Gastrocnemius medialis (tissue), 4 donors: Measurements from ENCODE around the gene DCHS2. TPM values are rescaled to one million over a fixed set of nuclear protein-coding genes. Genes with fewer than 3 reads are reported as not detected.

Experiments
- ATAC-seq, 2 donors: fragments of 150-250 bp; one replicate each; pipeline ENCODE4 v1.9.1; 2016
- DNase-seq, 2 donors: peaks; one replicate each; pipeline ENCODE4 v3.0.0-alpha.2; 2019
- H3K27ac ChIP-seq, 4 donors: fragments of 200-600 bp; sonication (generic); 1 replicate in 1 of 4; 2 replicates in 3 of 4; pipeline ENCODE4 v1.5.1; 2016 to 2018; ENCODE audit warnings: mild to moderate bottlenecking in 2 of 4, moderate library complexity in 1 of 4
- H3K27me3 ChIP-seq, 3 donors: fragments of 200-600 bp; sonication (generic) in 2 of 3; 1 replicate in 1 of 3; 2 replicates in 2 of 3; pipeline versions ENCODE4 v1.5.1 to v1.6.0; 2016 to 2019; ENCODE audit warnings: mild to moderate bottlenecking in 1 of 3, moderate library complexity in 1 of 3
- H3K36me3 ChIP-seq, 2 donors: fragments of 200-600 bp; sonication (generic) in 1 of 2; one replicate each; pipeline ENCODE4 v1.5.1; 2017 to 2018
- H3K4me1 ChIP-seq, 2 donors: fragments of 200-600 bp; sonication (generic) in 1 of 2; one replicate each; pipeline ENCODE4 v1.5.1; 2016 to 2017; ENCODE audit warnings: mild to moderate bottlenecking in 2 of 2
- H3K4me3 ChIP-seq, 4 donors: fragments of 200-600 bp; sonication (generic) in 3 of 4; 1 replicate in 1 of 4; 2 replicates in 3 of 4; pipeline ENCODE4 v1.5.1; 2016 to 2019; ENCODE audit warnings: mild to moderate bottlenecking in 2 of 4
- H3K9me3 ChIP-seq, 3 donors: fragments of 200-600 bp; sonication (generic) in 2 of 3; 1 replicate in 1 of 3; 2 replicates in 2 of 3; pipeline ENCODE4 v1.5.1; 2016 to 2019
- POLR2A ChIP-seq, 2 donors: fragments of 450-650 bp; IDR thresholded peaks; one replicate each; pipeline ENCODE4 v1.6.1; 2017; ENCODE audit warnings: antibody characterized with exemption in 2 of 2, mild to moderate bottlenecking in 2 of 2, moderate library complexity in 2 of 2
- in situ Hi-C, 4 donors: fragments of 200-750 bp; cut with MboI; loops; one replicate each; pipeline versions ENCODE4 v1.15.0 to v1.8.0; 2017; ENCODE audit warnings: low sequenced_read_pairs in 4 of 4
- intact Hi-C: fragments of 100-400 bp; cut with DNase I; formaldehyde crosslinking; loops from one replicate; pipeline ENCODE4 v1.15.1; 2023; ENCODE audit warnings: low total_unique reads
- total RNA-seq, 4 donors: library from RNA; depleted of rRNA; stranded (reverse); fragments of >200 nt; gene quantifications; one replicate each; pipeline versions ENCODE4 v1.1.0 to v1.2.3, GENCODE V29; 2016
- TF ChIP-seq, protein P1 (sequence below), 5 experiments: fragments of 450-650 bp in 3 of 5; fragments of 200-600 bp in 2 of 5; sonication (generic) in 2 of 5; IDR thresholded peaks in 4 of 5; conservative IDR thresholded peaks in 1 of 5; 1 replicate in 4 of 5; 2 replicates in 1 of 5; pipeline ENCODE4 v1.5.1; 2016 to 2019; ENCODE audit warnings: antibody characterized with exemption in 5 of 5, mild to moderate bottlenecking in 3 of 5, moderate library complexity in 3 of 5

Gene DCHS2
- total RNA-seq, 4 donors from 2014 or later, result under 0.01 to 0.18 (median 0.04) TPM

DNA sequence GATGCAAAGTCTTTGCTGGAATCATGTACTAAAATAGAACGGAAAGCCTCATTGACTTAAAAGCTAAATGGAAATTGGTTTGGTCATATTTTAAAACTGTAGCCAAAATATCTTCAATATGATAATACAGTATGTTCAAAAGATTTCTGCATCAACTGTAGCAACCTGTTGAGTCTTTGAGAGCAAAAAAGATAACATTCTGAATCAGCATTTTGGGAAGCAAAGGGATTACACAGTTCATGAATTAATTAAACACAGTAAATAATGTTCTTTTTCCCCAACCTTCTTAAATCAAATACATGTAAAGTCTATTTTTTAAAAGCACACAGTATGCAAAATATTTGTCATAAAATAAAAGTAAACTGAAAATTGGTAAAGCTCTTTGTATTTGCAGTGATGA is 50.5 kb downstream of the DCHS2 start:
- TF ChIP-seq, protein P1, sequence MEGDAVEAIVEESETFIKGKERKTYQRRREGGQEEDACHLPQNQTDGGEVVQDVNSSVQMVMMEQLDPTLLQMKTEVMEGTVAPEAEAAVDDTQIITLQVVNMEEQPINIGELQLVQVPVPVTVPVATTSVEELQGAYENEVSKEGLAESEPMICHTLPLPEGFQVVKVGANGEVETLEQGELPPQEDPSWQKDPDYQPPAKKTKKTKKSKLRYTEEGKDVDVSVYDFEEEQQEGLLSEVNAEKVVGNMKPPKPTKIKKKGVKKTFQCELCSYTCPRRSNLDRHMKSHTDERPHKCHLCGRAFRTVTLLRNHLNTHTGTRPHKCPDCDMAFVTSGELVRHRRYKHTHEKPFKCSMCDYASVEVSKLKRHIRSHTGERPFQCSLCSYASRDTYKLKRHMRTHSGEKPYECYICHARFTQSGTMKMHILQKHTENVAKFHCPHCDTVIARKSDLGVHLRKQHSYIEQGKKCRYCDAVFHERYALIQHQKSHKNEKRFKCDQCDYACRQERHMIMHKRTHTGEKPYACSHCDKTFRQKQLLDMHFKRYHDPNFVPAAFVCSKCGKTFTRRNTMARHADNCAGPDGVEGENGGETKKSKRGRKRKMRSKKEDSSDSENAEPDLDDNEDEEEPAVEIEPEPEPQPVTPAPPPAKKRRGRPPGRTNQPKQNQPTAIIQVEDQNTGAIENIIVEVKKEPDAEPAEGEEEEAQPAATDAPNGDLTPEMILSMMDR (IDR thresholded peaks at IDR 0.05 in 4 of 5, conservative IDR thresholded peaks at IDR 0.05 in 1 of 5), result no peak
- TF ChIP-seq POLR2A (IDR thresholded peaks at IDR 0.05), result no peak
- in situ Hi-C loops, result no loop called here
- no peak for DNase-seq

DNA sequence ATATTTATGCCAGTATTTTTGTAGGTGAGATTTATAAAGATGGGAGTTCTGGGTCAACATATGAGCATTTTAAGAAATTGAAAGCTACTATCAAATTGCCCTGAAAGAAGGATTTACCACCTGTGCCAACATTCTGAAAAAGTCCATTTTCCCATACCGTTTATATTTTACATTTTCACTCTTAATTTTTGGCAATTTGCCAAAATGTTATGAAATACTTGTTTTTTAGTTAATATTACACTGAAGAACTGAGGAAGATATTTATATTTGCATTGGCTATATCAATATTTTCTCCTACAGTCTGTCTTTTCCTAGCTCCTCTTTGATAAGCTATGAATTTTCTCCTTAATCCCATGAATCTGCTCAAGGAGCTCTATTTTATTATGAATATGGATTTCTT is 52.4 kb downstream of the DCHS2 start:
- no peaks in the 10 kb centered on the region for H3K27me3 ChIP-seq
- no peak overlapping the region for H3K27ac ChIP-seq
- no peaks in the 10 kb centered on the region for H3K9me3 ChIP-seq
- no peak overlapping the region for H3K4me3 ChIP-seq
- H3K4me1 ChIP-seq, result no peaks in the 10 kb centered on the region
- TF ChIP-seq, protein P1 (IDR thresholded peaks at IDR 0.05 in 4 of 5, conservative IDR thresholded peaks at IDR 0.05 in 1 of 5), result no peak
- TF ChIP-seq POLR2A (IDR thresholded peaks at IDR 0.05), result no peak
- intact Hi-C loops (no loop called here), in situ Hi-C loops (no loop called here)
- H3K36me3 ChIP-seq, result no peaks in the 10 kb centered on the region
- ATAC-seq (no peak), DNase-seq (no peak)

More for the DNA sequence above, 50.5 kb downstream of the DCHS2 start:
- no peak overlapping the region for H3K4me3 ChIP-seq
- intact Hi-C loops, result no loop called here
- H3K27me3 ChIP-seq, result no peaks in the 10 kb centered on the region
- no peak overlapping the region for H3K27ac ChIP-seq
- no peaks in the 10 kb centered on the region for H3K36me3 ChIP-seq
- no peaks in the 10 kb centered on the region for H3K9me3 ChIP-seq
- no peak for ATAC-seq
- no peaks in the 10 kb centered on the region for H3K4me1 ChIP-seq

DNA sequence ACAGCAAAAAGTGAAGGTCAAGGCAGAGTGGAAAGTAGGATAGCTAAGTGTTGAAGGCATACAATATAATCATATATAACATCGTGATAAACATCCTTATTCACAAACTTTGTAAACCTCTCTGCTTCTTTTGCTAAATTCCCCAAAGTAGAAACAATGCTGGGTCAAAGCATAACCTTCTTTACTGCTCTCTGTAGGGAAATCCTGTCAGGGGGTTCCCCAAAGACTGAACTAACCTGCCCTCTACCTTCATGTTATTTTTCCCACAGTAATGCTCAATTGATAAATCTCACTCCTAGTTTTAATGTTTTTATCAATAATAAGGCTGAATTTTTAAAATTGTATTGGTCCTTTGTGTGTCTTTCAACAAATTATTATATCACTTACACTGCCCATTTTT is 55.7 kb downstream of the DCHS2 start:
- Histone ChIP-seq H3K36me3 (no peaks in the 10 kb centered on the region), H3K27me3 (no peaks in the 10 kb centered on the region), H3K4me1 (no peaks in the 10 kb centered on the region), H3K9me3 (no peaks in the 10 kb centered on the region), H3K4me3 (no peak overlapping the region), H3K27ac (no peak overlapping the region)
- in situ Hi-C loops (no loop called here), intact Hi-C loops (no loop called here)
- TF ChIP-seq POLR2A (IDR thresholded peaks at IDR 0.05), result no peak
- TF ChIP-seq, protein P1 (IDR thresholded peaks at IDR 0.05 in 4 of 5, conservative IDR thresholded peaks at IDR 0.05 in 1 of 5), result no peak
- DNase-seq, result no peak
- ATAC-seq, result no peak

DNA sequence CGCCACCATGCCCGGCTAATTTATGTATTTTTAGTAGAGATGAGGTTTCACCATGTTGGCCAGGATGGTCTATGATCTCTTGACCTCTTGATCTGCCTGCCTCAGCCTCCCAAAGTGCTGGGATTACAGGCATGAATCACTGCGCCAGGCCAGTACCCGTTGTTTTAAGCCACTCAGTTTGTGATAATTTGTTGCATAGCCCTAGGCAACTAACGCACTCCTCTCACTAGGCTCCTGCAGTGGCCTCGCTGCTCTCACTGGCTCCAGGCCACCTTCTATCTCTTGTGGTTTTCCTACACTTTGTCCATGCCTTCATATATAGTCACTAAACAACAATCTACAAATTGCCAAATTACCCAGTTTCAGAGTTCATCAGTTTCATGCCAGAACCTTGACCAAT is 58.1 kb downstream of the DCHS2 start:
- Histone ChIP-seq H3K4me3 (no peak overlapping the region), H3K27ac (no peak overlapping the region), H3K4me1 (no peaks in the 10 kb centered on the region), H3K36me3 (no peaks in the 10 kb centered on the region), H3K27me3 (no peaks in the 10 kb centered on the region), H3K9me3 (no peaks in the 10 kb centered on the region)
- in situ Hi-C loops, result no loop called here
- intact Hi-C loops, result no loop called here
- TF ChIP-seq POLR2A (IDR thresholded peaks at IDR 0.05), result no peak
- TF ChIP-seq, protein P1 (IDR thresholded peaks at IDR 0.05 in 4 of 5, conservative IDR thresholded peaks at IDR 0.05 in 1 of 5), result no peak
- DNase-seq, result no peak
- ATAC-seq, result no peak

DNA sequence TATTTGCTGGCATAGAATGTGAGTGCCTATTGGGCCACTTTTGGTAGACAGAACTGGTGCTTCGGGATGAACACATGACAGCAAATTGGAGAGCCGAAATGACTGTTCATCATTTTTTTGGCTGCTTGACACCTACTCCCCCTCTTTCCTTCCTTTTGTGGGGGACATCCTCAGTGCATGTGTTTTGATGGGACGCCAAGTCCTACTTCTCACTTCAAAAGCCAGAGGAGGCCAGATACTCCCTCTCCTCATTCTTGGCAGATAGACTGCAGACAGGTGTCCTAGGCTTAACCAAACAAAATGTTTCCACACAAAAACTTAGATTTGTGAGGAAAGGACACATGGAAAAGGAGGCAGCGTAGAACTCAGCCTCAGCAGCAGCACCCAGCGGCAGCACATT is 62.4 kb downstream of the DCHS2 start:
- no peak for DNase-seq
- Histone ChIP-seq H3K27ac (no peak overlapping the region), H3K27me3 (no peaks in the 10 kb centered on the region), H3K4me1 (no peaks in the 10 kb centered on the region), H3K4me3 (no peak overlapping the region), H3K36me3 (no peaks in the 10 kb centered on the region), H3K9me3 (no peaks in the 10 kb centered on the region)
- TF ChIP-seq, protein P1 (IDR thresholded peaks at IDR 0.05 in 4 of 5, conservative IDR thresholded peaks at IDR 0.05 in 1 of 5), result no peak
- TF ChIP-seq POLR2A (IDR thresholded peaks at IDR 0.05), result no peak
- in situ Hi-C loops, result no loop called here
- intact Hi-C loops, result loop anchor here (1.0 kb wide), 1 partner anchor 23 kb away; no protein-coding TSS in a partner anchor
- no peak for ATAC-seq
